ENCODE measurements around the gene UMPS.

DNA sequence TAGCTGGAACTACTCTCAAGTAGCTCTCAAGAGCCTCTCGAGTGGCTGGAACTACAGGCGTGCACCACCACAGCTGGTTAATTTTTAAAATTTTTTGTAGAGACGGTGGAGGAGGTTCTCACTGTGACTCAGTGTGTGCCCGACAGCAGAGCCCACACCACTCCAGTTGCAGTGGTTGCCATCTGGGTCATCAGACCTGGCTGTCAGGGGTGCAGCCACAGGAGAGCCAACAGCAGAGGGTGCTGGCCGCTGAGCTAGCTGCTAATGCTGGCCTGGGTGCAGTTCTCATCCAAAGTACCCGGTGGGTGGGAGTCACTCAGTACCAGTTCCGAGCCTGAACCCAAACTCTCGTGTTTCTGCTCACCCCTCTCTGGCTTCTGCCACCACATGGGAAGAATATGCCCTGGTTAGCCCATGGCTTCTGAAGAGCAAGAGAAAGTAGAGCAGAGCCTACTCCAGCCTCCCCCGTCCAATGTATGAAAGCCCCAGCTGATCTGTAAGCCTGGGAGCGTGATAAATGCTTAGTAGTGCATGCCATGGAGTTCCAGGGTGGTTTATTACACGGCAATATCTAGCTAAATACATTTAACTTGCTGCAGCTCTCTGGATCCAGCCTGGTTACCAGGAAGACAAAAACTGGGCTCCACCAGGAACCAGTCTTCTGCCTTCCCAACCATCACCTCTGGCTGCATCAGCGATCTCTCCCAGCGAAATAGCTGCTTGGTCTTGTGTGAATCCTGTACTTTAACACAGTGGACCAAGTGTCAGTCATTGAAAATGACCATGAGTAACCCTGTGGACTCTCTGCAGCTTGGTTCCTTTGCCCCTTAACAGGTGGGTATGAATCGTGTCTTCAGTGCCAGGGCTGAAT lies 17.1 kb downstream of the UMPS start:
- TF ChIP-seq, protein P1, sequence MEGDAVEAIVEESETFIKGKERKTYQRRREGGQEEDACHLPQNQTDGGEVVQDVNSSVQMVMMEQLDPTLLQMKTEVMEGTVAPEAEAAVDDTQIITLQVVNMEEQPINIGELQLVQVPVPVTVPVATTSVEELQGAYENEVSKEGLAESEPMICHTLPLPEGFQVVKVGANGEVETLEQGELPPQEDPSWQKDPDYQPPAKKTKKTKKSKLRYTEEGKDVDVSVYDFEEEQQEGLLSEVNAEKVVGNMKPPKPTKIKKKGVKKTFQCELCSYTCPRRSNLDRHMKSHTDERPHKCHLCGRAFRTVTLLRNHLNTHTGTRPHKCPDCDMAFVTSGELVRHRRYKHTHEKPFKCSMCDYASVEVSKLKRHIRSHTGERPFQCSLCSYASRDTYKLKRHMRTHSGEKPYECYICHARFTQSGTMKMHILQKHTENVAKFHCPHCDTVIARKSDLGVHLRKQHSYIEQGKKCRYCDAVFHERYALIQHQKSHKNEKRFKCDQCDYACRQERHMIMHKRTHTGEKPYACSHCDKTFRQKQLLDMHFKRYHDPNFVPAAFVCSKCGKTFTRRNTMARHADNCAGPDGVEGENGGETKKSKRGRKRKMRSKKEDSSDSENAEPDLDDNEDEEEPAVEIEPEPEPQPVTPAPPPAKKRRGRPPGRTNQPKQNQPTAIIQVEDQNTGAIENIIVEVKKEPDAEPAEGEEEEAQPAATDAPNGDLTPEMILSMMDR (IDR thresholded peaks at IDR 0.05), result no peak
- TF ChIP-seq POLR2A (IDR thresholded peaks at IDR 0.05), result no peak
